Erythroblast (primary cell): ENCODE measurements around the gene CD46.
A peak's percentile ranks its signal among the peaks of the same experiment; 100 is the strongest.

Source experiments
- GATA1 ChIP-seq: IDR thresholded peaks from 2 replicates; pipeline ENCODE4 v1.6.1; 2011; ENCODE audit warnings: low read depth, mild to moderate bottlenecking, control low read depth, low read length, moderate library complexity
- POLR2A ChIP-seq: IDR thresholded peaks from 2 replicates; pipeline ENCODE4 v1.6.1; 2011; ENCODE audit warnings: mild to moderate bottlenecking, low read length

DNA sequence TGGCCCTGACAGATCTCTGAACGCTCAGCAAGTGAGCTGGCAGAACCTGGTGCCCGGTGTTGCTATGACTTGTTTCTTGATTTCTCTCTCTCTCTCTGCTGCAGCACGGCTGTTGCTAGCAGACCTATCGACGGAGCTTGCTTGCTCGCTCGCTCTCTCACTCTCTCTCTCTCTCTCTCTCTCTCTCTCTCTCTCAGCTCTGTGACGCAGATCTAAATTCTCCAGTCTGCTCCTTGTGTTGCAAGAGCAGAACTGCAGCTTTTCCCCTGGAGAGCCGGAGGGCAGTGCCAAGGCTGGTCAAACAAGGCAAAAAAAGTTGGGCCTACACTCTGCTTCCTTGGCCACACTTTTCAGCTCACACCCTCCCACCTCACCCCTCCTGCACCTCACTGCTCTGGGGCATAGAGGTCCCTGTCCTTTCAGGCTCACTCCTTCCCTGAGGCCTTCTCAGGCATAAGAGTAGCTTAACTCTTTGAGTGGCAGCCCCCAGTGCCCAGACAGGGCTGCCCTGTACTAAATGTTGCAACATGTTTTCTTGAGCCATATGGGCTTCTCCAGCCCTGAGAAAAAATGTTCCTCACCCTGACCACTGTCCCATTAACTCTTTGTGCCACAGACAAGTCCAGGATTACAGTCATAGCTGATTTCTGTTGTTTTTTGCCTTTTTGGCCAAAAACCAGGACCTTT lies 72.2 kb downstream of the CD46 start:
- peak; percentile 74 for TF ChIP-seq POLR2A
- no peak for TF ChIP-seq GATA1
